ENCODE measurements around the gene TLE1.
"Not testable (repeated sequence)": the region's sequence is repeated elsewhere in the genome, so short reads cannot be mapped to it uniquely, and the experiment has no call there.

TLE1 gene

DNA sequence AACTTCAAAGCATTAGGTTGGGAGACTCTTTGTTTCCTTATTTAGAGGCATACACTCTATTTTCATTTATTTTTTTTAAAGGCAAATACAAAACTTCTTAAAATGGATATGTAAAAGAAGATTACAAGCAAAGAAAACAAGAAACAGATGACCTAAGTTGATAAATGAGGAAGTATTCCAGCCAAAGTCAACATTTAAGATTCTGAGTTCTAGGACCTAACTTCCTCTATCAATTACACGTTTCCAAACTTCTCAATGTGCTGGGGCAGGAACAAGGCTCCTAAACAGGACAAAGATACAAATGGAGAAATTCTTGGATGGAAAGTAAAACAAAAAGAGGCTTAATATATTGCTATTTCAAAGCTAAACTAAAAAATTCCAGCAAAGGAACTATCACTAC lies 89.5 kb downstream of the TLE1 start:
- no peak for DNase-seq (ENCODE audit: low read depth)

DNA sequence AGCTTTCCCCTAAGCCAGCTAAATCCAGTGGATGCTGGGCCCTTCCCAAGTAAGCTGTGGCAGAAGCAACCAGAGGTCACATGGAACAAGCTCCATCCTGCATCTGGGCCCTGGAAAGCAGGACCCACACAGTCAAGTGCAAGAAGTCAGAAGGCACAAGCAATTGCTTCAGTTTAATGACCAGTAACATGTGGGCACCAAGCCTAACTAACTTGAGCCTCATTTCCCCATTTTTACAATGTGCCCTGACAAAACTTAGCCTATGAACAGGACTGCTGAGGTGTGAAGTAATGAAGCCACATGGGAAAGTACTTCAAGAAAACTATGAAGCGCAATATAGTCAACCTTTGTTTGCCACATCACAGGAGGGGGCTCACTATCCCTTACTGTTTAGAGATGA lies 90.5 kb downstream of the TLE1 start:
- no peak for DNase-seq (ENCODE audit: low read depth)

DNA sequence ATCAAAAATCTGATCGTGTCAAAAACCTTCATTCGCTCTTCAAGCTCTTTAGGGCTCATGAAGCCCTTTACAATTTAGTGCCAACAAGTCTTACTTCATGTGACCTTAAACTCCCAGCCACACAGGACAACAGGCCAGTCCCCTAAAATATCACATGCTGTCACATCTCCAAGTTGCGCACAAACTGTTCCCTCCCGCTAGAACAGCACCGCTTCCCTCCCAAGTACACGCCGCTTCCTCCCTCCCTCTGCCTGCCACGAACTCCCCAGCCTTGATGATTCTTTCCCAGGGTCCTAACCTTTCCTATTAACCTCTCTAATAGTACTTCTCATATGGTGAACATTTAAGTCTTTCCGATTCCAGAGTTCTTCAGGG lies 91.2 kb downstream of the TLE1 start:
- DNase-seq (ENCODE audit: low read depth) = no peak

DNA sequence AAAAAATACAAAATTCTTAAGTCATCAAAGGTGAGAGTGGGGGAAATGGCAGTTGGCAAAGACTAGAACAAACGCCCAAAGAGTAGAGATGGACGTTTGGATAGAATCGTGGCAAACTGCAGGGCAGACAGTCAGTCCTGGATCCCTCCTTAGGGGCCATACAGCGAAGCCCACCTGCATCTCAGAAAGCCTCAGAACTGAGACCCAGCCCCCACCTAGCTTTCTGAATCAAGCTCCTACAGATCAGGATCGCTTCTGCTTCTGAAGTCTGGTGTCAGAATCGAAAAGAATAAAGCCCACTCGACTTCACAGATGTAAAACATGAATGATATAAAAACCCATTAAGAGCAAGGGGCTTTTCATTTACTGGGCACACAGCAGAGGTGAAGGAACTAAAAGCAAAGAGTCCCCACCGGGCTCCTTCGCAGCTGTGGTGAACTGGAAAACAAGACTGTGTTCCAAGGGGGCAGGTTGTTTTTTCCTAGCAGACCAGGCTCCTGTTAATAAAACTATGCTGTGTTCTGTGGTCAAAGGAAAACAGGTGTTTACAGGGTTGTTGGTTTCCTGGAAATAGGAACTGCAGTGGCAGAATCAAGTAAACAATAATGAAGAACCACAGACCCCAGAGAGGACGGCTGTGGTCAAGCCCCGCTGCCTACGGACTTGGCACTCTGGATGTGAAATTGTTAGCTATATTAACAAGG lies 91.8 kb downstream of the TLE1 start:
- no peak for DNase-seq (ENCODE audit: low read depth)

DNA sequence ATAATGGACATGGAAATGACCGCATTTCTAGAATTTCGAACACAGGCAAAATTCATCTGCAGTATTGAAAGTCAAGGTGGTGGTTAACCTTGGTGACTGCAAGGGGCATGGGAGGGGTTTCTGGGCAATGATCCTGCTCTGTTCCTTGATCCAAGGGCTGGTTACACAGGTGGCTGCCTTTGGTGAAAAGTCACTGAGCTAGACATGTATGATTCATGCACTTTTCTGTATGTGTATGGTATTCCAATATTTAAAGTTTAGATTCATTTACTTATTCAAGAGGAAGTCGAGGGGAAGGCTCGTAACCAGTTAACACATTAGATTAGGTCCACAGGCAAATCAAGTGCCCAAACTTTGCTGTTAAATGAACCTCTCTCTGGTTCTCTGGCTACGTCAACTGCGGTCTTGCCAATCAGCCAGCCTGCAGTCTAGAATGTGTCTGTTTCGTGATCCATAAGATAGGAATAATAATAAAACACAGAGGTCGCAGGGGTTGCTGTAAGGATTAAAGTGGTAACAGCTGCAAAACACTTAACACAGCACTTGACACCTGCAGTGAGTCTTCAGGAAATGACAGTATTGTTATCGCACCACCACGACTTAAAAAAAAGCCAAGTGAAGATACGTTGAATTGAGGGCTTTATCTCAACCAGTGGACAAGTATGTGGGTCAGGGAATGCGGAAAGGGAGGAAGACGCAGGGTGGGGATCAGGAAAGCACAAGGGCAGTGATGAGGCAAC lies 92.5 kb downstream of the TLE1 start:
- DNase-seq (ENCODE audit: low read depth) = no peak

DNA sequence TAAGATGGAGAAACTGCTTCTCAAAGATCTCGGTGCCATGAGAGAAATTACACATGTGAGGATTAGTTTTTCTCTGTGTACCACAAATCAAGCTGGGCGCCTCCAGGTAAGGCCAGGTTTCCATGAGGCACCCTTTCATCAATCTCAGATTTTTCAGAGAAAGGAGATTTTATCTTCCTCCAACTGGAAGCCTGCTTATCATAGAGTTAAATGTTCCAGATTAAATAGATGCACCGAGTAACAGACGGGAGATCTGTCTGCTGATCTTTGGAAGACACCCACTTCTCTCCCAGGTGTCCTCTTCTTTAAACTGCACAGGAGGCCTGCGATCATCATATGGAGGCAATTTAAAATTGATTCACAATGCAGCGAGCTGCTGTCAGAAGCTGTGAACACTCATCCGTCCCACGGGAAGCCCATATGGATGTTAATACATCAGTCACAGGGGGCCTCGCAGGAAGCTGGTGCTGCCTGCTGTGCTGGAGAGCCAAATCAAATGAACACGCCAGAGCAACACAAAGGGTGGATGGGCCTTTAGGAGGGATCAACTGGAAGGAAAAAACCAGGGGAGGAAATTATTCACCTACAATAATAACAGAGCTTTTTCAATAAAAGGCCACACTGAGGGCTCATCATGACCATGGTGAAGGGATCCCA lies 93.3 kb downstream of the TLE1 start:
- DNase-seq (ENCODE audit: low read depth) = no peak

GRCh38 chr9:81595293-81595692 lies 94.1 kb downstream of the TLE1 start:
- not testable (repeated sequence) for DNase-seq (ENCODE audit: low read depth)

DNA sequence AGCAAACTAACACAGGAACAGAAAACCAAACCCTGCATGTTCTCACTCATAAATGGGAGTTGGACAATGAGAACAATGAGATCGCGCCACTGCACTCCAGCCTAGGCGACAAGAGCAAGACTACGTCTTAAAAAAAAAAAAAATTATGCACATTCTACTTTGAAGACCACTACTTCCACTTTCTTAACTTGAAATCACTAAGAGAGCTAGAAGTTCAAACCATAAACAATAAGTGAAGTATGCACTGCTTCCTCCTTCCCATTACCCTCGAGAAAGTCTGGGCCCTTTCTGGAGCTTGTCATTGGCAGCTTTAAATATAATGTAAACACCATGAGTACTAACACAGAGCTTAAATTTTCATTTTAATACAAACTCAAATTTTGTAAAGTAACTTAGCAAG lies 94.9 kb downstream of the TLE1 start:
- no peak for DNase-seq (ENCODE audit: low read depth)

DNA sequence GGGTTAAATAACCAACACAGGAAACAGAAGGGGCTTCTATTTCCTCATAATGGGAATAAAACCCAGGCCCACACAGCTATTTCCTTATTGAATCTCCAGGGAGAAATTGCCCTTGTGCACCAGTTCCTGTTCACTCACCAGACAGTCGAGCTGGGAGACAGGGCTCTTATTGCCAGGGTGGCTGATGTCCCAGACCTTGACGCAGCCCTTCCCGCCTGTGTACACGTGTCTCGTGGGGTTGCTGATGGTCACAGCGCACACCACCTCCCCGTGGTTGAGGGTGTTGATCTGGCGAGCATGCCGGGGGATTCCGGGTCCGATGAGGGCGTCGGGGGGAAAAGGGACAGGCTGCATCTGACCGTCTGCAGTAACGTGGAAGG lies 96.5 kb downstream of the TLE1 start:
- no peak for DNase-seq (ENCODE audit: low read depth)

DNA sequence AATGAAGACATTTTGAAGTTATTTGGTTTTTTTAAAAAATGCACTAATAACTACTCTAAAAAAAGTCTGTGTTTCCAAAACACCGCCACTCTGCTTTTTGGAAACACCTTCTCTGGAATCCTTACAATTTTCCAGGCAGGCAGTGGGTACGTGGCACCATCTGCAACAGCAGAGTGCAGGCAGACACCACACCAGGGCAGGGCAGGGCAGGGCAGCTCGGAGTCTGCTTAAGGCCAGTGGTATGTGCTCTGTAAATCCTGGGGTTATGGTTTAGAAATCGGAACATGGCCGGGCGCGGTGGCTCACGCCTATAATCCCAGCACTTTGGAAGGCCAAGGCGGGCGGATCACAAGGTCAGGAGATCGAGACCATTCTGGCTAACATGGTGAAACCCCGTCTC lies 97.6 kb downstream of the TLE1 start:
- DNase-seq (ENCODE audit: low read depth) = no peak

- no peak for DNase-seq (ENCODE audit: low read depth)
Measured at GRCh38 chr9:81590688-81591087, 98.7 kb downstream of the TLE1 start.

DNA sequence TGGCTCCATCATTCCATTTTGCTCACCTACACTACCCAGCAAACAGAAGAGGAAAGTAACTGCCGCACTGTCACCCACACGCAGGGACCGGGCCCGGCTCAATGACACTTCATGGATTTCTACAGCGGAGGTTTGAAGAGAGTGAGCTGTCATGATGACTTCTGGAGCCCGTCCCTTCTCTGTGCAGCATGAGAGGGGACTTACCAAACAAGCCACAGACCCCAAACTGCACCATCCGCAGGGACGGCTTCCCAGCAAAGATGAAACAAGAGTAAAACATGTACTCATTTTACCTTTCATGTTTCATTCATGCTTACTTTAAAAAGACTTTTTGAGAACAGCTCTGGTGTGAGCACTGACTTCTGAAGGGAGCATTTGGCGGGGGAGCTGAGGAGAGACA lies 99.5 kb downstream of the TLE1 start:
- DNase-seq (ENCODE audit: low read depth) = no peak

DNA sequence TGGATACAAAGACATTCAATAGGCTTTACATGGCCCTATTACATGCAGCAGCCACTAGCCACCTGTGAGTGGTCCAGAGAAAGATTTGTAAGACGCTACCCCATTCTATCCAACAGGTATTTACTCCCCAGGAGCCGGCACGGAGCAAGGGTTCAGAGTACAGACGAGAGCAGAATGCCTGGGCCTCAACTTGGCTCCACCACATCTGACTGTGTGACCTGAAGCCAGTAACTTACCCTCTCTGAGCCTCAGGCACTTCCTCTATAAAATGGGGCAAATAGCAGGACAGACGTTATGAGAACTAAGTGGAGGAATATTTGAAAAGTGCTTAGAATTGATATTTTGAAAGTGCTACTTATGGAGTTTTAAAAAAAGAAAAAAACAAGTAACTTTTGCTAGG lies 100.0 kb downstream of the TLE1 start:
- no peak for DNase-seq (ENCODE audit: low read depth)

GRCh38 chr9:81588148-81588871 lies 101.0 kb downstream of the TLE1 start:
- no peak for DNase-seq (ENCODE audit: low read depth)

DNA sequence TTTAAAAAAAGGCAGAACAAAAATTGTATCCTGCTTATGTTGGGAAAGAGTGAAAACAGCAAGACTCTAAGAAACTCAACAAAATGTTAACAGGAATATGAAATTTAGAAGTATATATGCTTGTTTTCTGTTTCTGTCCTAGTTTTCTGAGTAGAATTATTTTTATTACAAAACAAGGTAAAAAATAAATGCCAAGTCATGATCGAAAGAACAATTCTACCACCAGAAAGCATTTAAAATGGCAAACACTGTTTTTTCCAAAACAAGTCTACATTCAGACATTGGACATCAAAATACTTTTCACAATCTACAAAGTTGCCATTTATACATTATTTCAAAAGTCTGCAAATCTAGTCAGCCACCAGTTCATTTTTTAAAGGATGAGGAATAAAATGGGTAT lies 102.6 kb downstream of the TLE1 start:
- DNase-seq (ENCODE audit: low read depth) = no peak

- no peak for DNase-seq (ENCODE audit: low read depth)
Measured at GRCh38 chr9:81585191-81585763, 104.1 kb downstream of the TLE1 start.

- DNase-seq (ENCODE audit: low read depth) = no peak
Measured at GRCh38 chr9:81584099-81584498, 105.2 kb downstream of the TLE1 start.

DNA sequence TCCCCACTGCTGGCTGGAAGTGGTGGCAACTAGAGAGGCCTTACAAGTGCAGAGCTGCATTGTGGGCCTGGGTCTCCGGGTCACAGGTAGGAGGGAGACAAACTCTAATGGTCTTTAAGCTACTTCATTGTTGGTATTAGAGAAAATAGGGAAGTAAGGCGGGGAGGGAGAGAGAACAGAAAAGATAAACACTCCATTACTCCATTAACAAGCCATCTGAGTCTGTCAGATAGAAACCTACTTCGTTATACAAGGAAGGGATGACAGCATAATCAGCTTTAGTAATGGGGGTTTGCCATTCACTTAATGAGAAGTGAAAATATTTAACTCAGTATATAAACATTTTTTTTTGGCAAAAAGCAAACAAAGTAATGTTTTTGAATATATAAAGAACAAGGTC lies 107.4 kb downstream of the TLE1 start:
- DNase-seq (ENCODE audit: low read depth) = no peak

GRCh38 chr9:81579381-81579780 lies 110.0 kb downstream of the TLE1 start:
- no peak for DNase-seq (ENCODE audit: low read depth)

- no peak for DNase-seq (ENCODE audit: low read depth)
Measured at GRCh38 chr9:81578606-81579005, 110.7 kb downstream of the TLE1 start.

DNA sequence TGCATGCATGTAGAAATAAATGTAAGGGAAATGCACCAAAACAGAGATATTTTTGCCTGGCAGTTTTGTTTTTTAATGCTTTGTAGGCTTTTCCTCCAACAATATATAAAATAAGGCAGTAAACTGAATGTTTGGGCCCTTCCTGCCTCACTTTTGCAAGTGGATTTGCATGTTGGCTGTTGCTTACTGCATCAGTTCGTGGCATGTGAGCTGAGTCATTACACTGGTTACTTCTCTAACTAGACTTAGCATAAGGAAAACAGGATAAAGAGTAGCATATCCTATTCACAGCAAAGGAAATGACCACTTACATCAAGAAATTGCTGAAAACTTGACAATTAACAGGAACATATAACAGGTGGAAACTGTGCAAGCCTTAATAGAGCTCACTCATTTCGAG lies 113.4 kb downstream of the TLE1 start:
- DNase-seq (ENCODE audit: low read depth) = no peak

GRCh38 chr9:81574405-81574804 lies 114.9 kb downstream of the TLE1 start:
- DNase-seq (ENCODE audit: low read depth) = no peak

Measured in activated T-cell treated with anti-CD3 and anti-CD28 coated beads for 48 hours (primary cell).